Natural killer cell (primary cell): ENCODE measurements around the gene PAM. TPM values are rescaled to one million over a fixed set of nuclear protein-coding genes. Genes with fewer than 3 reads are reported as not detected.

ENCODE experiments used
- ATAC-seq, 3 donors: fragments of 150-1000 bp in 2 of 3; fragments of 200-7000 bp in 1 of 3; cut with Tn5 transposase; 1 replicate in 1 of 3; 2 replicates in 2 of 3; pipeline ENCODE4 v1.10.0; 2021; ENCODE audit warnings: mild to moderate bottlenecking in 2 of 3, moderate library complexity in 2 of 3
- DNase-seq, 2 donors: peaks; one replicate each; pipeline versions ENCODE4 v3.0.0 to v3.0.0-alpha.2; 2013 to 2021; ENCODE audit warnings: mixed read lengths in 1 of 2
- H3K27ac ChIP-seq: one replicate; pipeline ENCODE4 v1.5.1; 2013; ENCODE audit warnings: mild to moderate bottlenecking, low read length
- H3K27me3 ChIP-seq: one replicate; pipeline ENCODE4 v1.6.1; 2013; ENCODE audit warnings: low read length; ENCODE audit not compliant: control insufficient read depth, insufficient read depth
- H3K36me3 ChIP-seq: one replicate; pipeline ENCODE4 v1.6.1; 2013; ENCODE audit warnings: low read length; ENCODE audit not compliant: control insufficient read depth, insufficient read depth
- H3K4me1 ChIP-seq: one replicate; pipeline ENCODE4 v1.6.1; 2013; ENCODE audit warnings: low read length; ENCODE audit not compliant: control insufficient read depth, insufficient read depth
- H3K4me3 ChIP-seq: one replicate; pipeline ENCODE4 v1.5.1; 2013; ENCODE audit warnings: low read length
- H3K9me3 ChIP-seq: one replicate; pipeline ENCODE4 v1.6.1; 2013; ENCODE audit warnings: low read length; ENCODE audit not compliant: control insufficient read depth, insufficient read depth
- H3K27ac Mint-ChIP-seq, 2 donors: one replicate each; pipeline ENCODE4 v1.8.0; 2022; ENCODE audit warnings: mild to moderate bottlenecking in 2 of 2, mixed read lengths in 2 of 2, moderate library complexity in 1 of 2
- H3K27me3 Mint-ChIP-seq, 2 donors: one replicate each; pipeline ENCODE4 v1.8.0; 2022; ENCODE audit warnings: low read depth in 2 of 2, mixed read lengths in 2 of 2
- H3K36me3 Mint-ChIP-seq: one replicate; pipeline ENCODE4 v1.8.0; 2022; ENCODE audit warnings: mixed read lengths
- H3K4me1 Mint-ChIP-seq, 2 donors: one replicate each; pipeline ENCODE4 v1.8.0; 2022; ENCODE audit warnings: mixed read lengths in 2 of 2
- H3K4me3 Mint-ChIP-seq: one replicate; pipeline ENCODE4 v1.8.0; 2022; ENCODE audit warnings: mild to moderate bottlenecking, moderate library complexity, mixed read lengths
- H3K9me3 Mint-ChIP-seq, 2 donors: one replicate each; pipeline ENCODE4 v1.8.0; 2022; ENCODE audit warnings: mixed read lengths in 2 of 2
- WGBS: methylation state at CpG from one replicate; pipeline ENCODE4 v1.1.7; 2013; ENCODE audit warnings: missing lambda C conversion rate; ENCODE audit not compliant: insufficient coverage; 5-methylcytosine and 5-hydroxymethylcytosine counted together
- intact Hi-C: fragments of 100-400 bp; cut with micrococcal nuclease; formaldehyde crosslinking; loops from one replicate; pipeline ENCODE4 v1.14.2; 2022
- total RNA-seq, 4 donors: library from RNA; stranded (reverse); fragments of 120-200 nt in 1 of 4; gene quantifications; one replicate each; pipeline versions ENCODE4 v1.2.3 to v1.2.4, GENCODE V29; 2013 to 2022
- TF ChIP-seq, protein P1 (sequence below): fragments of 200-600 bp; IDR thresholded peaks from one replicate; pipeline ENCODE4 v1.8.0; 2022; ENCODE audit warnings: antibody characterized with exemption

PAM gene
- total RNA-seq, 3 donors from 2014 or later (not counting 1 experiment from before 2014, with no cell fraction given) = 67.6 to 79.9 (median 75.3) TPM

DNA sequence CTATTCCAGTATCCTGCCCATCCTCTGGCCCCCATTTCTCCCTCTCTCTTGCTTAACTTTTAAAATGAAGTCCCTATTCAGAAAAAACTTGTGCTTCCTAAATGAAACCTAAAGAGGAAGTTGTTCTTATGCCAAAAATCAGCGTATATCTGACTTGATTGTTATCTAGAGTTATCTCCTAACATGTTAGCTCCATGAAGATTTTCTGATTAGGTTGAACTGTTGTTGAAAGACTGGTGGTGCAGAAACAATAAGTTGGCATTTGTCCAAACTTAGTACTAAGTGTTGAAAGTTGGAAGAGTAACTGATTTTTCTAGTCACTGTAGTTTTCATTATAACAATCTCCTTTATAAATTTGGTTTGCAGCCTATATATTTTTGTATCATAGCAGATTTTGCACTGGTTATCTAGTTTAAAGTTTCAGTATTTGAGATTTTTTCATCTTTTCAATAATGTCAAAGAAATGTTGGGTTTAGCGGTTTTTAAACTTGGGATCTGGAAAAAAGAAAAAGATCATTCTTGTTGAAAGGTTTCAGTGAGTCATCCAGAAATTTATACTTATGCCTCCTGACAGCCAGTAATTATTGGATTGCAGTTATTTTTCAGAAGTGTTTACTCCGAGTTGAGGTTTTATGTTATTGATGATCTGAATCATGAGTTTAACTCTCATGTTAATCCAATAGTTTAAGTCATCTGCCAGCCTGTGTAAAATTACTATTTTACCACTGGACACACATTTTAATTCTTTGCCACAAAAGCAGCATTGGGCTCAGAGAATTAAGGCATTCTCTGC lies 60.6 kb downstream of the PAM start:
- peaks cover 19 to 25% of the 10 kb centered on the region in 2 donors for H3K4me1 Mint-ChIP-seq
- H3K27me3 ChIP-seq = no peaks in the 10 kb centered on the region
- no peak overlapping the region for H3K4me3 ChIP-seq
- DNase-seq = no peak
- ATAC-seq = no peak
- H3K27ac ChIP-seq = no peak overlapping the region
- H3K9me3 Mint-ChIP-seq = no peaks in the 10 kb centered on the region
- H3K4me3 Mint-ChIP-seq = no peak overlapping the region
- no peaks in the 10 kb centered on the region for H3K36me3 Mint-ChIP-seq
- 64% methylated on average over 2 of the region's 3 CpGs for WGBS
- TF ChIP-seq, protein P1, sequence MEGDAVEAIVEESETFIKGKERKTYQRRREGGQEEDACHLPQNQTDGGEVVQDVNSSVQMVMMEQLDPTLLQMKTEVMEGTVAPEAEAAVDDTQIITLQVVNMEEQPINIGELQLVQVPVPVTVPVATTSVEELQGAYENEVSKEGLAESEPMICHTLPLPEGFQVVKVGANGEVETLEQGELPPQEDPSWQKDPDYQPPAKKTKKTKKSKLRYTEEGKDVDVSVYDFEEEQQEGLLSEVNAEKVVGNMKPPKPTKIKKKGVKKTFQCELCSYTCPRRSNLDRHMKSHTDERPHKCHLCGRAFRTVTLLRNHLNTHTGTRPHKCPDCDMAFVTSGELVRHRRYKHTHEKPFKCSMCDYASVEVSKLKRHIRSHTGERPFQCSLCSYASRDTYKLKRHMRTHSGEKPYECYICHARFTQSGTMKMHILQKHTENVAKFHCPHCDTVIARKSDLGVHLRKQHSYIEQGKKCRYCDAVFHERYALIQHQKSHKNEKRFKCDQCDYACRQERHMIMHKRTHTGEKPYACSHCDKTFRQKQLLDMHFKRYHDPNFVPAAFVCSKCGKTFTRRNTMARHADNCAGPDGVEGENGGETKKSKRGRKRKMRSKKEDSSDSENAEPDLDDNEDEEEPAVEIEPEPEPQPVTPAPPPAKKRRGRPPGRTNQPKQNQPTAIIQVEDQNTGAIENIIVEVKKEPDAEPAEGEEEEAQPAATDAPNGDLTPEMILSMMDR = no peak
- intact Hi-C loops = no loop called here
- no peaks in the 10 kb centered on the region for H3K27me3 Mint-ChIP-seq
- H3K36me3 ChIP-seq = peaks cover 2% of the 10 kb centered on the region
- no peaks in the 10 kb centered on the region for H3K9me3 ChIP-seq
- peak overlapping the region in 1 of 2 donors; percentile 2 for H3K27ac Mint-ChIP-seq
- no peaks in the 10 kb centered on the region for H3K4me1 ChIP-seq

DNA sequence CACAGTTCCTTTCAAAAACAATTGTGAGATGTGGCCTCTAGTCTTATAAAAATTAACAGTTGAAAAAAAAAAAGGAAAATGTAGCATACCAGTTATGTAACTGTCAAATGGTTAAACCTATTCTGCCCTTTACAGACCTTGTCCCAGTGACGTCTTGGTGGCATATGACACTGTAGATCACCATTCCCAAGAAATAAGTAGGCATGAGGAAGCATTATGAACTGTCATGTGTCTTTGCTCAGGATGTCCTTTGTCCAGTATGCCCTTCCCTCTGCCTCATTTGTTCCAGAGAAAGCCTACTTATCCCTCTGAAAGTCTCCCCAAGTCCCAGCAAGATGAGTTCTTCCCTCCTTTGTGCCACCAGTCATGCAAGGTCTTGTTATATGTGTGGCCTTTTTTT lies 63.2 kb downstream of the PAM start:
- no peak for ATAC-seq

DNA sequence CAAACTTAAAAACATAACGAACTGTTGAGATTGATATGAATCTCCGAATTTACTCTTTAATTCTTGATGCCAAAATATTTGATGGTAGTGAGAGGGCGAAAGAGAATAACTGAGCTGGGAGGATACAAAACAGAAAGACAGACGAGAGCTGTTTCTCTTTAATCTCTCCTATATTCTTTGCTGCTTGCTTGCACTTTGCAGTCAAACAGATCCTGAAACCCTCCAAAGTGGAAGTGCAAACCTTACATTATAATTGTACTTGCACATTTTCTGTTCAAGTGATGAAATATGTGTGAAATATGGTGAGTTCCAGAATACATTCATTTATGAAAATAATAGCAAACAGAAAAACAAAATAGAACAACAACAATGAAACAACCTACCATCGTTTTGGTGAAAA lies 63.8 kb downstream of the PAM start:
- no peaks in the 10 kb centered on the region for H3K36me3 Mint-ChIP-seq
- TF ChIP-seq, protein P1 = no peak
- H3K27me3 ChIP-seq = no peaks in the 10 kb centered on the region
- no peak overlapping the region for H3K4me3 ChIP-seq
- no peak overlapping the region for H3K4me3 Mint-ChIP-seq
- DNase-seq = no peak
- no peaks in the 10 kb centered on the region for H3K9me3 ChIP-seq
- ATAC-seq = no peak
- H3K9me3 Mint-ChIP-seq = no peaks in the 10 kb centered on the region
- intact Hi-C loops = no loop called here
- 90% methylated on average over 3 of the region's 5 CpGs for WGBS
- no peaks in the 10 kb centered on the region for H3K4me1 ChIP-seq
- no peak overlapping the region for H3K27ac Mint-ChIP-seq
- no peaks in the 10 kb centered on the region for H3K36me3 ChIP-seq
- peaks cover 25 to 26% of the 10 kb centered on the region in 2 donors for H3K4me1 Mint-ChIP-seq
- H3K27ac ChIP-seq = no peak overlapping the region
- no peaks in the 10 kb centered on the region for H3K27me3 Mint-ChIP-seq

More for the DNA sequence above, 63.2 kb downstream of the PAM start:
- Mint-ChIP-seq H3K27ac (no peak overlapping the region), H3K36me3 (no peaks in the 10 kb centered on the region), H3K4me3 (no peak overlapping the region), H3K27me3 (no peaks in the 10 kb centered on the region), H3K4me1 (peaks cover 25 to 26% of the 10 kb centered on the region in 2 donors), H3K9me3 (no peaks in the 10 kb centered on the region)
- Histone ChIP-seq H3K36me3 (no peaks in the 10 kb centered on the region), H3K27ac (no peak overlapping the region), H3K4me1 (no peaks in the 10 kb centered on the region), H3K9me3 (no peaks in the 10 kb centered on the region), H3K27me3 (no peaks in the 10 kb centered on the region), H3K4me3 (no peak overlapping the region)
- TF ChIP-seq, protein P1 = no peak
- 85% methylated on average over 1 of the region's 1 CpG for WGBS
- intact Hi-C loops = no loop called here
- DNase-seq = no peak

DNA sequence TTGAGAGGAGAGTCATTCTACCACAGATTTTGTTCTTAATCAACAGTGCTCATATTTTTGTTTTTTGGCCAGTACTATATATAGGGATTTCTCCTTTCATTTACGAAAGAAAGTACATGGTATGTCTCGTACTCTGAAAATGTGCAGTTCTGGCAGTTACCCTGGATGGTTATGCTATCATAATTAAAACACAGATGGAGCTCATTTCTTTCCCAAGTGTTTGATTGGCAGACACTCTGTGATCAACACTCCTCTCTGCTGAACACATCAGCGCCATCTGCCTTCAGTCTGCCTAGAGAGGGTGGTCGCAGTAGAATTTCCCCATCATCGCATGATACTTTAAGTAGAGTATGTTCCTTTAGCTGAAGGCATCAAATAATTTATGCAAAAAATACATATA lies 64.5 kb downstream of the PAM start:
- no peaks in the 10 kb centered on the region for H3K27me3 Mint-ChIP-seq
- no peak overlapping the region for H3K4me3 ChIP-seq
- no peaks in the 10 kb centered on the region for H3K36me3 Mint-ChIP-seq

More for the DNA sequence above, 64.5 kb downstream of the PAM start:
- 94% methylated on average over 2 of the region's 5 CpGs for WGBS
- Mint-ChIP-seq H3K9me3 (no peaks in the 10 kb centered on the region), H3K27ac (no peak overlapping the region), H3K4me1 (peaks cover 25 to 26% of the 10 kb centered on the region in 2 donors), H3K4me3 (no peak overlapping the region)
- H3K4me1 ChIP-seq = no peaks in the 10 kb centered on the region
- no peak for ATAC-seq
- no peaks in the 10 kb centered on the region for H3K27me3 ChIP-seq
- no peaks in the 10 kb centered on the region for H3K36me3 ChIP-seq
- intact Hi-C loops = no loop called here
- no peaks in the 10 kb centered on the region for H3K9me3 ChIP-seq
- TF ChIP-seq, protein P1 = no peak
- DNase-seq = no peak
- H3K27ac ChIP-seq = no peak overlapping the region
